Occipital lobe (tissue), 2 donors: ENCODE measurements around the gene PPP2R2C. TPM values are rescaled to one million over a fixed set of nuclear protein-coding genes. Genes with fewer than 3 reads are reported as not detected.

Source experiments
- DNase-seq: peaks from one replicate; lab custom pipeline; 2025; lab: John Stamatoyannopoulos, UW
- total RNA-seq: library from RNA; depleted of rRNA; stranded (reverse); fragments of >200 nt; gene quantifications from one replicate; pipeline ENCODE4 v1.2.3, GENCODE V29; 2014

The PPP2R2C gene
- total RNA-seq, 1 donor from 2014 or later: 44.1 TPM

DNA sequence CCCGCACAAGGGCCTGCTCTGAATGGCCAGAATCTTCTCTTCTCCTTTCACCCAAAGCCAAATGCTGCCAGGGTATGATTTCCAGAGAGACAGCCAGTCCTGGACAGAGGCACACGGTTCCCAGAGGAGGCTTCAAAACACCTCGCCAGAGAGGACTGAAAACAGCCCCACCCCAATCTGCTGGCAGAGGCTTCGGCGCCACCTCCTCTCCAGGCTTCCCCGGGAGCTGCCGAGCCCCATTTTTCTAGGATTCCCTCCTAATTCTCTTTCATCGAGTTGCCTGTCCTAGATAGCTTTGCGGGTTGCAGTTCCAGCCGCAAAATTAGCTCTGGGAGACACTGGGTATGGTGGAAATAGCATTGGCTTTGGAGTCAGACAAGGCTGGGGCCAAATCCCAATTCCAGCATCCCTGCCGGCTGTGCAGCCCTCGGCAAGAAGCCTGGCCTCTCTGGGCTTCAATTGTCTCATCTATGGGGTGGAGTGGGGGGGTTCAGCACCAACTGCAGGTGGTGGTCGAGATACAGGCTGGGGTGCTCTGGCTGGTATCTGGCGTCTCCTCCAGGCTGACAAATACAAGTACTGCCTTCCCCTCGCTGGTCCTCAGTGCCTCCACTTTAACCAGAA, 22.6 kb downstream of the PPP2R2C start:
- peak; percentile 57 for DNase-seq

- no peak for DNase-seq
These were observed 23.1 kb downstream of the PPP2R2C start for GRCh38 chr4:6449335-6449734.

DNA sequence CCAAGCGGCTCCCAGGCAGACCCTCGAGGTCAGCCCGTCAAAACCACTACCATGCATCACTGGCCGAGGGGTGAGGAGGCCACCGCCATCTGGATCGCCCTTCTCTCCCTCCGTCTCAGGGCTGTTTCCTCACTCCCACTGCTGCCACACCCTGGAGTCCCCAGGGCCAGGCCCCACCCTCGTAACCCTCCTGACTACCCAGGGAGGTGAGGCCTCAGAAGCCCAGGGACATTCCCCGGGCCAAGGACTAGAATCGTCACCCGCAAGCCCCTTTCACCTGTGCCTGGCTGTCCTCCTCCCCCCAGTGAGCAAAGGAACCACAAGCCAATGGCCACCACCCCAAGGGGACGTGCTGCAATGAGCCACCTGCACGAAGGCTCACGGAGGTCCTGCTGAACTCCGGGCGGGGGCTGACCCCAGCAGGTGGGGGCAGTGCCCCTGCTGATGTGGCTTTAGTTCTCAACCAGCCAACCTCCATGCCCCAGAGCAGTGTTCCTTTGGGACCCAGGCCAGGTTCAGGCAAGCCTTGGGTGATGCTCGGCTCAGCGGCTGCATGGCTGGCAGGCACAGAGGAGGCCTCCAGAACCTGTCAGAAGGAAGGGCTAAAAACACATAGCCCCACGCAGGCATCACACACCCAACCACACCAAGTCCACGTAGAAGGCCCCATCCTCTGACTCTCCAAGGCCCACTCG, 23.8 kb downstream of the PPP2R2C start:
- DNase-seq: no peak

DNA sequence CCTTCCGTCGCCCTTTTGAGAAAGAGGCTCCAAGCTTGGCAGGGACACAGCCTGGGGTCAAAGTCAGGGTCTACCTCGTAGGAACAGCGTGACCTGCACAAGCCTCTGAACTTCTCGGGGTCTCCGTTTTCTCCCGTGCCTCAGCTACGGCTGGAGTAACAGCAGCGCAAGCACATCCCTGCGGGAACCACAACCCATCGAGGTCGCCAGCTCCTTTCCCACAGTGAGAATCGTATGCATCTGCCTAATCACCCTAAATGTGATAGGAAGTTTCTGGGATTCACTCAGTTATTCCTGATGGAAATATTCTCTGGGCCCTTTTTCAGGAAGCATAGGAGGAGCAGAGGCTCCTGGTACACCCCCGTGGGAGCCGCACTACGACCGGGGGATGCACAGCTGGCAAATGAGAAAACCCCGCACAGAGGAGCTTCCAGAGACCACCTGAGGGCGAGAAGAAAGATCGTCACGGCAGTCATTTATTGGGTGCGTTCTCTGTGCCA, 24.7 kb downstream of the PPP2R2C start:
- no peak for DNase-seq

GRCh38 chr4:6446538-6447451, 25.6 kb downstream of the PPP2R2C start:
- DNase-seq: peak; percentile 55

DNA sequence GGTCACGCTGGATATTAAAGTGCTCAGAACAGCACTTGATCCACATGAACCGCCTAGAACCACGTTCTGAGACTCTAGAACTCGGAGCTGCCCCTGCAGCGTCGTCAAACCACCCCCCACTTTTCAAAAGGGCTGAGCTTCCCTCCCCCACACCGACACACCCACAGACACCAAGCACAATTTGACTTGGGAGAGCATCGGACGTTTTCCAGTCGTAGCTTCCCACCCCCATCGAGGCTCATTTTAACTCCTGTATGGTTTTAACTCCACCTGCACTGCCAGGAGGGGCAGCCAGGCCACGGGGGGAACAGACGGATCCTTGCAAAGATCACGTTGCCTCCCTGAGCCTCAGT, 26.3 kb downstream of the PPP2R2C start:
- DNase-seq: no peak

GRCh38 chr4:6445403-6446129, 26.8 kb downstream of the PPP2R2C start:
- DNase-seq: no peak

DNA sequence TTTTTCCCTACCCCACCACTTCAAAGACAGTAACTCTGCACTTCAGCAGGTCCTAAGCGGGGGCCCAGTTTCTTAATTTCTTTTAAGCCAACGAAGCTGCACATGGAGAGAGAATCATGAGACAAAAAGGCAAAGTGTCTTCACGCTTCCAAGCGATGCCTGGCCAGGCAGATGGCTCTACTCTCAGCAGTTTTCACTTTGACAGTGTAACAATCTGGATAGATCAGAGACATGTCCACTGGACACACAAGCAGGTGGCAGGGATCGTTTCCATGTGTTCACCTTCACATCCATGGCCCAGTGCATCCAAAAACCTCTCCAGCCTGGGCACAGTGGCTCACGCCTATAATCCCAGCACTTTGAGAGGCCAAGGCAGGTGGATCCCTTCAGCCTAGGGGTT, 27.8 kb downstream of the PPP2R2C start:
- DNase-seq: no peak

DNA sequence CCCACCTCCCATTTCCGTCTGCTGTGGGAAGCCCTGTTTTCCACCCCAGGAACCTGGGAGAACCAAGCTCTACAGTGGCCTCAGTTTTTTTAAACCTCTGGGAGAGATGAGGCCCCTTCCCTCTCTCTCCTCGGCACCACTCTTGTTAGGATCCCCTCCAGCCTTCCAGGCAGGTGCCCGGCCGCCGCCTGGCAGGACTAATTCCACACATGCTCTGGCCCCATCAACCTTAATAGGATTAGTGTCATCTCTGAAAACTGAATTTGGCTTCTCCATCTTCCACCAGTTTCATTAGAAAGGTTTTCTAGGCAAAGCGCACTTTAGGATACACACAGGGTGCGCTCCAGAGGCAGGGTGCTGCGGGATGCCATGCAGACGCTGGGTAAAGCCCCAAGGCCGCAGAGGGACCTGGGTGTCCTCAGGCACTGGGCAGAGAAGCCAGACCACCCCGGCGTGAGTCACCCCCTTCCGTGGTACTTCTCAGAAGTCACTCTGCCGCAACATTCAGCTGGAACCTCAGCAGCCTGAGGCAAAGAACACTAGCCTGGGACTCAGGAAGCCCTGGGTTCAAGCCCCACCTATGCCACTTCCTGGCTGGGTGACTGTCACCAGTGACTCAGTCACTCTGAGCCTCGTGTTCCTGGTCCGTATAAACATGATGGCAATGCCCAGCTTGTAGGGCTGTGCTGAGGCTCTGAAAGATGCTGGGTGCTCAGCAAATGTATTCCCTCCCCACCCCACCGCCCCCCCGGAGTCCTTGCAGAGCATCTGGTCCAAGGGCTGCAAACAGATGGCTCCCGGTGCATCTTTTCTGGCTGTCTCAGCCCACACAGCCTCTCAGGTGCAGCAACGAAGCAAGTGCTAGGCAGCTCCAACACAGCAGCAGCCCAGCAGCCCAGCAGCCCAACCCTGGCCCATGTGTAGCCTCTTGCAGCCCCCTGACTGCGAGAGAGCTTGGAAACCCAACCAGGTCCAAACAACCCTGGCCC, 29.1 kb downstream of the PPP2R2C start:
- peak; percentile 63 for DNase-seq

DNA sequence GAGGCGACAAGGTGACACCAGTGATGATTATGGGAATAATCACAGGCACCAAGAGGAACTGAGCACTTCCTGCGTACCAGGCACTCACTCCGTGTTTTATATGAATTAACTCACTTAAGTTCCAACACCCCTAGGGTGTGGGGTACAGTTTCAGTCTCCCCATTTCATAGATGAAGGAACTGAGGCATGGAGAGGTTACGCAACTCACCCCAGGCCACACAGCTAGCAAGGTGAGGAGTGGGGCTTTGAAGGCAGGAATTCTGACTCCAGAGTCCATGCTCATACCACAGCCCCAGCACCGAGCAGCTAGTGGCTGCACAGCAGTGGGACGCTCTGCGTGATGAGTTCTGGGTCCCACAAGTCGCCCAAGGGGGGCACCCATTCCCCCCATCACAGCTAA, 29.9 kb downstream of the PPP2R2C start:
- DNase-seq: no peak

DNA sequence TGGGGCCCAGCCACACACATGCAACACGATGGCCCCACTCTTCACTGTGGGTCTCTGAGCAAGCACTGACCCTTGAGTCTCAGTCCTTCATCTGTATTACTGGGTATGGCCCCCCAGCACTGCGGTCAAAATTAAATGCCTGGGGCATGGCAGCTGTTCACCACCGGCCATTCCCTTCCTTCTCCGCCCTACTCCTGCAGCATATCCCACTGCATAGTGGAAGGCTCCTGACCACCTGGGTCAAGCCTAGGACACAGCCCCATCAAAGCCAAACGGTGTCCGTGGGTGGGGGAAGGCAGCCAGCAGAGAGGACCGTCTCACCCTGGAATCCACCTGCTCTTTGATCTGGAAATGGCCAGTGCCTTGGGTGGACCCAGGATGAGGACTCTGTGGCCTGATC, 30.7 kb downstream of the PPP2R2C start:
- no peak for DNase-seq

DNA sequence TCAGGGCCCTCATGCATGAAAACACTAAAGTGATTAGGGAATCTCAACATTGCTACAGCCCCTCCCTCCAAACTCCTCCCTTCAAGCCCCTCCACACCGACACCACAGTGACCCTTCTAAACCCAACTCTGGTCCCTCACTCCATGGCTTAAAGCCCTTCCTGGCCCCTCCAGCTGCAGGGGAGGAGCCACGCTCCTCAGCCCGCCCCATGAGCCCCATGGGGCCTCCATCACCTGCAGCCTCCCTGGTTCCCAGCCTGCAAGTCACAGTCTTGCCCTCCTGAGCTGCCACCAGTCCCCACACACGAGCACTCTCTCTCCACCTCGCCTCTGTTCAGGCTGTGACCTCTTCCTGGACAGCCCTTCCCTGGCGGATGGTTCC, 31.2 kb downstream of the PPP2R2C start:
- no peak for DNase-seq

DNA sequence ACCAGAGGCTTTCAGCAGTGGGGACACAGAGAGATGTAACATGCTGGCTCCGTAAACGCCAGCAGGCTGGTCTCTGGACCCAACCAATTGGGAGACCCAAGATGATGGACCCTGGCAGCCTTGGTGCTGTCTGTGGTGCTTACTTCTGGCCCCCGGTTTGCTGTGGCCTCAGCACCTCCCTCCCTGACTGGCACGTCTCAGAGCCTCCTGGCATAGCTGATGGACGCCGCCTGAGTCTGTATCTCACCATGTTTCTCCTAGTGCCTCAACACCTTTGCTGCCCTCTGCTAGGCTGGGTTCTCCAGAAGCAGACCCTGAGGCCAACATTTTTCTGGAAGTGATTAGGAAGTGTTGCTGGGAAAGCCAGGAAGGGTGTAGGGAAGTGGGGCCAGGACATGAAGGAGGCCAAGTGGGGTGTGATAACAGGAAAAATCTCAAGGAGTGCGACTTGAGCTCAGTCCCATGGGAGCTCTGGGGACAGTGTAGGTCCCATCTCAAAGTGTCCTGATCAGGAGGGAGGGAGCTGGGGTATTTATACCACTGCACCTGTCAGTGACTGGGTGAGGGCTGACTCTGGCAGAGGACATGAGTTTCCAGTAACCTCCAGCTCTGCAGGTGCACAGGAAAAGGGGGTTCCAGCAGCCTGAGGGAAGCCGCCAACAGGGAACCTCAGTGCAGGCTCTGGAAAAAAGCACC, 31.8 kb downstream of the PPP2R2C start:
- DNase-seq: no peak

DNA sequence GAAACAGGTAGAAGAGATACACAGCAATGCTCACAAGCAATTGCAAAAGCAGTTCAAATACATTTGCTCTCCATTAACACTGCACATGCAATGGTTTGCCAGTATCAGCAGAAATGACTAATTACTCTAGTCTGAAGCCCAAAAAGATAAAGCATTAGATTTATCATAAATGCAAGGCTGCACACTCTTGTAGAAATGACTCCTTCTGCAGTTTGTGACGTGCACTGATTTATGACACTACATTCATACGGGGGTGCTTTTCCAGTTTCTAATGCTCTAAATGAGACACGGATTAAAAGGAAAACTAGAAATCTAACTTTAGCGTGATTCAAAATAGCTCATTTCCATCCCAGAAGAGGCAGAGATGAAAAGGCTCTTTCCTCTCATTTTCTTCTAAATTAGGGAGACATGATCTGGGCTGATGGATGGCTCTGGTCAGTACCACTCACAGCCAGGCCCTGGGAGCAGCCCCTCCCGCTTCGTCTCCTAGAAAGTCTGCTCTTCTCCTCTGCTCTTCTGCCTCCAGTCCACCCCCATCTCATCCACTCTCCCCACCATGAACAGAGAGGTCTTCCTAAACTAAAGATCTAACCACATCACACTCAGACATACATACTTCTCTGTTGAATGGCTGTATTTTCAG, 33.2 kb downstream of the PPP2R2C start:
- DNase-seq: no peak

GRCh38 chr4:6437826-6438238, 34.6 kb downstream of the PPP2R2C start:
- no peak for DNase-seq

GRCh38 chr4:6435010-6435409, 37.4 kb downstream of the PPP2R2C start:
- DNase-seq: no peak

DNA sequence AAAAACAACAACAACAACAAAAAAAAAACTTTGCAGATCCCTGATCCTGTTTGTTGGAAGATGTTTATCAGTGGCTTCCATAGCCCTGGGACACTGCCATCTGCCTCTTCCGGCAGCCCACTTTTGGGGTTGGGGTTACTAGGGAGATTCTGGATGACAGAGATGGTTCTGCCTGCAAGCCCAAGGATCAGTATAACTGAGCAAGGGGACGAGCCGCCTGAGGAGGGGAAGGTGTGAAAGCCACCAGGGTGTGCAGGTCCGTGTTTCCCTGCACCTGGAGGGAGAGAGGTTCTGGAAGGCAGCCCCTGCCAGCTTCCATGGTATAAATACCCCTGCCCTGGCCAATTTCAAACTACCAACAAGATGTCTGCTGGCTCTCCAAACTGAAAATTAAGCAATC, 41.5 kb downstream of the PPP2R2C start:
- no peak for DNase-seq

DNA sequence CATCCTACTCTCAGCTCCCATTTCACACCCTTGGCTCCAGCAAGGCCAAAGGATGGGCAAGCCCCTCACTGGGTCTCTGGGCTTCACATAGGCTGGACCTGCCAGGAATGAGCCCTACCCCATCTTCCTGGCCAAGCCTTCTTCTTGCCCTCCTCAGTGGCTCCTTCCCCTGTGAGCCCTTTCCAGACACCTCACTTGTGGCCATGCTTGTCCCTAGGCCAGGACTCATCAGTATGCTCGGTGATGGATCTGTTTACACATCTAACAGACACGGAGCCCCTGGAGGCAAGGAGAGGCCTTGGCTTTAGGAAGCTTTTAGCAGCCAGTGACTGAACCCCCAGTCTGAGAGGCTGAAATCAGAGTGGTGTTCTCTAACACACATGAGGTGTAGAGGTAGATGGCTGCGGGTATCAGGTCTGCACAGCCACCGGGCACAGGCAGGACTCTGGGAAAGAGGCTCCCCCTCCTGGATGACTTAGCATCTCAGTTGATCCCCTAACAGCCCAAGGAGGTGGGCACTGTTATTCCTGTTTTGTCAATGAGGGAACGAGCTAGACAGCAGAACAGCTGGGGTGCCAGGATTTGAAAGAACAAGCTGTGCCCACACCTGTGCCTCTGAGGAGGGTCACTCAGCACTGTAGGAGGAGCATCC, 44.8 kb downstream of the PPP2R2C start:
- DNase-seq: no peak
